Spleen (tissue), 11 donors: ENCODE measurements around the gene FLT1. TPM values are rescaled to one million over a fixed set of nuclear protein-coding genes. Genes with fewer than 3 reads are reported as not detected.

ENCODE experiments used
- DNase-seq: peaks from one replicate; pipeline ENCODE4 v3.0.0-alpha.2; 2020
- H3K27ac ChIP-seq, 8 donors: fragments of 200-600 bp; sonication (generic) in 7 of 8; 1 replicate in 4 of 8; 2 replicates in 4 of 8; pipeline versions ENCODE4 v1.5.0 to v1.8.0; 2016 to 2021; ENCODE audit warnings: inconsistent platforms in 4 of 8, mild to moderate bottlenecking in 4 of 8, moderate library complexity in 1 of 8
- H3K27me3 ChIP-seq, 7 donors: fragments of 200-600 bp; sonication (generic) in 6 of 7; replicated peaks in 1 of 7; 1 replicate in 4 of 7; 2 replicates in 3 of 7; pipeline versions ENCODE4 v1.5.0 to v1.8.0; 2016 to 2021; ENCODE audit warnings: inconsistent platforms in 3 of 7, mild to moderate bottlenecking in 1 of 7
- H3K36me3 ChIP-seq, 6 donors: fragments of 200-600 bp; sonication (generic) in 5 of 6; 1 replicate in 4 of 6; 2 replicates in 2 of 6; pipeline versions ENCODE4 v1.5.0 to v1.8.0; 2016 to 2021; ENCODE audit warnings: inconsistent platforms in 2 of 6
- H3K4me1 ChIP-seq, 6 donors: fragments of 200-600 bp; sonication (generic) in 5 of 6; 1 replicate in 3 of 6; 2 replicates in 3 of 6; pipeline versions ENCODE4 v1.5.0 to v1.8.0; 2016 to 2021; ENCODE audit warnings: inconsistent platforms in 3 of 6
- H3K4me3 ChIP-seq, 8 donors: fragments of 200-600 bp; sonication (generic) in 7 of 8; 1 replicate in 4 of 8; 2 replicates in 4 of 8; pipeline versions ENCODE4 v1.5.0 to v1.8.0; 2016 to 2021; ENCODE audit warnings: inconsistent platforms in 4 of 8, mild to moderate bottlenecking in 4 of 8, moderate library complexity in 2 of 8
- H3K9me3 ChIP-seq, 8 donors: fragments of 200-600 bp; sonication (generic) in 7 of 8; 1 replicate in 4 of 8; 2 replicates in 4 of 8; pipeline versions ENCODE4 v1.5.0 to v1.8.0; 2016 to 2021; ENCODE audit warnings: inconsistent platforms in 4 of 8
- POLR2A ChIP-seq, 3 donors: fragments of 450-650 bp; IDR thresholded peaks; one replicate each; pipeline ENCODE4 v1.5.1; 2017; ENCODE audit warnings: antibody characterized with exemption in 3 of 3, mild to moderate bottlenecking in 1 of 3
- POLR2AphosphoS5 ChIP-seq, 3 donors: sonication (generic); formaldehyde crosslinking; IDR thresholded peaks; one replicate each; pipeline ENCODE4 v1.5.1; 2017; ENCODE audit warnings: antibody characterized with exemption in 3 of 3
- WGBS, 5 donors: extraction: QIAGEN DNeasy Blood & Tissue Kit in 3 of 5; methylation state at CpG; one replicate each; pipeline versions ENCODE4 v1.1.5 to v1.1.7; 2013 to 2018; 5-methylcytosine and 5-hydroxymethylcytosine counted together
- intact Hi-C: fragments of 100-400 bp; cut with DNase I; formaldehyde crosslinking; loops from one replicate; pipeline ENCODE4 v1.15.0; 2023; ENCODE audit warnings: low total_unique reads
- polyA plus RNA-seq, 3 donors: library from polyadenylated mRNA; stranded (reverse); fragments of 200-250 nt; gene quantifications; one replicate each; pipeline ENCODE4 v1.2.1, GENCODE V29; 2013
- total RNA-seq, 7 donors: library from RNA; depleted of rRNA in 3 of 7; stranded (reverse); fragments of >200 nt in 3 of 7; fragmentation: NEBNext Ultra II Directional in 4 of 7; extraction: Animal tissue kit (Norgen Biotek cat#: 25700) in 4 of 7; gene quantifications; one replicate each; pipeline versions ENCODE4 v1.1.0 to v1.2.1, GENCODE V29; 2016 to 2021
- TF ChIP-seq, protein P1 (sequence below), 11 experiments: fragments of 200-600 bp in 7 of 11; fragments of 450-650 bp in 4 of 11; sonication (generic) in 4 of 11; IDR thresholded peaks in 8 of 11; conservative IDR thresholded peaks in 3 of 11; 1 replicate in 7 of 11; 2 replicates in 4 of 11; pipeline versions ENCODE4 v1.4.0 to v1.8.0; 2016 to 2021; ENCODE audit warnings: antibody characterized with exemption in 11 of 11, inconsistent platforms in 4 of 11, mild to moderate bottlenecking in 1 of 11
- donor health status: healthy with polysubstance abuse.
- donor health status: DM: no; HTN: no; CAD: no; lungs with moderate emphysema.
- donor health status: DM: no; HTN: no; CAD: no.
- donor health status: Bipolar disorder and iron deficiency.
- donor health status: healthy.
- donor health status: DM: no; HTN: no; CAD: no.
- donor health status: DM: yes; HTN: yes; CAD: no.

FLT1 gene
- total and polyA plus RNA-seq, 10 donors = 1.2 to 70.6 (median 55.4) TPM

DNA sequence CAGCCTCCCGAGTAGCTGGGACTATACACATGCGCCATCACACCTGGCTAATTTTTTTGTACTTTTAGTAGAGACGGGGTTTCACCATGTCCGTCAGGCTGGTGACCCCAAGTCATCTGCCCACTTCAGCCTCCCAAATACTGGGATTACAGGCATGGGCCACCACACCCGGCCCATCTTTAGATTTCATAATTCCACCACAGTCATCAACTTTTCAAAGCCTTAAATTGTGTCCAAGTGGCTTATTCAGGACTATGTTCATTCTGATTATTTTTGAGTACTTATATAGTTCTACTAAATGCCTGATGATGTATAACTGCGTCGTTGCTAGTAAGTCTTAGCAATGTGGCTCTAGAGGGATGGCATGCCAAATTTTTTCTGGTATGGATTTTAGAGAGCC lies 36.9 kb downstream of the FLT1 start:
- no peaks in the 10 kb centered on the region for H3K9me3 ChIP-seq
- H3K27ac ChIP-seq = no peak overlapping the region
- no peaks in the 10 kb centered on the region for H3K36me3 ChIP-seq
- 91 to 97% (median 95%) methylated on average over 7 of the region's 7 CpGs for WGBS, 5 donors
- TF ChIP-seq, protein P1, sequence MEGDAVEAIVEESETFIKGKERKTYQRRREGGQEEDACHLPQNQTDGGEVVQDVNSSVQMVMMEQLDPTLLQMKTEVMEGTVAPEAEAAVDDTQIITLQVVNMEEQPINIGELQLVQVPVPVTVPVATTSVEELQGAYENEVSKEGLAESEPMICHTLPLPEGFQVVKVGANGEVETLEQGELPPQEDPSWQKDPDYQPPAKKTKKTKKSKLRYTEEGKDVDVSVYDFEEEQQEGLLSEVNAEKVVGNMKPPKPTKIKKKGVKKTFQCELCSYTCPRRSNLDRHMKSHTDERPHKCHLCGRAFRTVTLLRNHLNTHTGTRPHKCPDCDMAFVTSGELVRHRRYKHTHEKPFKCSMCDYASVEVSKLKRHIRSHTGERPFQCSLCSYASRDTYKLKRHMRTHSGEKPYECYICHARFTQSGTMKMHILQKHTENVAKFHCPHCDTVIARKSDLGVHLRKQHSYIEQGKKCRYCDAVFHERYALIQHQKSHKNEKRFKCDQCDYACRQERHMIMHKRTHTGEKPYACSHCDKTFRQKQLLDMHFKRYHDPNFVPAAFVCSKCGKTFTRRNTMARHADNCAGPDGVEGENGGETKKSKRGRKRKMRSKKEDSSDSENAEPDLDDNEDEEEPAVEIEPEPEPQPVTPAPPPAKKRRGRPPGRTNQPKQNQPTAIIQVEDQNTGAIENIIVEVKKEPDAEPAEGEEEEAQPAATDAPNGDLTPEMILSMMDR (IDR thresholded peaks at IDR 0.05 in 8 of 11, conservative IDR thresholded peaks at IDR 0.05 in 3 of 11) = no peak
- TF ChIP-seq POLR2AphosphoS5 (IDR thresholded peaks at IDR 0.05) = no peak
- TF ChIP-seq POLR2A (IDR thresholded peaks at IDR 0.05) = no peak
- peaks cover 0 to 6% (median 0%) of the 10 kb centered on the region in 6 donors for H3K4me1 ChIP-seq
- H3K27me3 ChIP-seq = no peaks in the 10 kb centered on the region
- intact Hi-C loops = no loop called here
- no peak for DNase-seq
- no peak overlapping the region for H3K4me3 ChIP-seq

DNA sequence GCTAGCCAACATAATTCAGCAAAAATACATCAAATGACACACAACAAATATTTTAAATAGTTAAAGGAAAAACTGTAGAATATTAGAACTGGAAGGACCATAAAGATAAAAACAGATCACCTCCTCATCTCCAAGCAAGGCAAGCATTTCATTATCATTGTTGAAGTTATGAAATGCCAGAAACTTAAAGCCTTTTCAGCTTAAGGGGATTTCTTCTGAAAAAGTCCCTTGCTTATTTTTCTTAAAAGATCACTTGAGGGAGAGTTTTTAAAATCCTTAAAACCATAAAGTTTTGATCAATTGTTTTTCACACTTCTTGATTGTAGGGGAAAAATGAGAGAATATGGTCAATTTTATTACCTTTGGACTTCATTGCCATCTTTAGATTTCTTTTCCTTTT lies 37.4 kb downstream of the FLT1 start:
- TF ChIP-seq POLR2AphosphoS5 (IDR thresholded peaks at IDR 0.05) = no peak
- TF ChIP-seq, protein P1 (IDR thresholded peaks at IDR 0.05 in 8 of 11, conservative IDR thresholded peaks at IDR 0.05 in 3 of 11) = no peak
- no peak for TF ChIP-seq POLR2A (IDR thresholded peaks at IDR 0.05)
- H3K36me3 ChIP-seq = no peaks in the 10 kb centered on the region
- H3K9me3 ChIP-seq = no peaks in the 10 kb centered on the region
- H3K4me1 ChIP-seq = peaks cover 0 to 8% (median 0%) of the 10 kb centered on the region in 6 donors
- H3K27me3 ChIP-seq = no peaks in the 10 kb centered on the region
- no peak overlapping the region for H3K27ac ChIP-seq
- intact Hi-C loops = no loop called here
- DNase-seq = no peak
- H3K4me3 ChIP-seq = no peak overlapping the region

DNA sequence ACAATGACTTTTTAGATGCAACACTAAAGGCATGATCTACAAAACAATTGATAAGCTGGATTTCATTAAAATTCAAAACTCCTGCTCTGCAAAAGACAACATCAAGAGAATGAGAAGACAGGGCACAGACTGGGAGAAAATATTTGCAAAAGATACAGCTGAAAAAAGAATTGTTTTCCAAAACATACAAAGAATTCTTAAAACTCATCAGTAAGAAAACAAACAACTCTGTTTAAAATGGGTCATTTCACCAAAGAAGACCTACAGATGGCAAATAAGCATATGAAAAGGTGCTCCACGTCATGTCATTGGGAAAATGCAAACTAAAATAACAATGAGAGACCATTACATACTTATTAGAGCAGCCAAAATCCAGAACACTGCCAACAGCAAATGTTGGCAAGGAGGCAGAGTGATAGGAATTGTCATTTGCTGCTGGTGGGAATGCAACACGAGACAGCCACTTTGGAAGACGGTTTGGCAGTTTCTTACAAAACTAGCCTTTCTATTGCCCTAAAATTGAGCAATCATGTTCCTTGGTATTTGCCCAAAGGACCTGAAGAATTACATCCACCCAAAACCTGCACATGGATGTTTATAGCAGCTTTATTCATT lies 39.2 kb downstream of the FLT1 start:
- no peak overlapping the region for H3K4me3 ChIP-seq
- DNase-seq = no peak
- H3K36me3 ChIP-seq = no peaks in the 10 kb centered on the region
- no peaks in the 10 kb centered on the region for H3K27me3 ChIP-seq
- H3K4me1 ChIP-seq = peaks cover 0 to 17% (median 2%) of the 10 kb centered on the region in 6 donors
- no peaks in the 10 kb centered on the region for H3K9me3 ChIP-seq
- TF ChIP-seq POLR2A (IDR thresholded peaks at IDR 0.05) (no peak), POLR2AphosphoS5 (IDR thresholded peaks at IDR 0.05) (no peak)
- TF ChIP-seq, protein P1 (IDR thresholded peaks at IDR 0.05 in 8 of 11, conservative IDR thresholded peaks at IDR 0.05 in 3 of 11) = no peak
- WGBS, 5 donors = 63 to 94% (median 65%) methylated on average over 3 of the region's 3 CpGs
- H3K27ac ChIP-seq = no peak overlapping the region
- intact Hi-C loops = no loop called here

DNA sequence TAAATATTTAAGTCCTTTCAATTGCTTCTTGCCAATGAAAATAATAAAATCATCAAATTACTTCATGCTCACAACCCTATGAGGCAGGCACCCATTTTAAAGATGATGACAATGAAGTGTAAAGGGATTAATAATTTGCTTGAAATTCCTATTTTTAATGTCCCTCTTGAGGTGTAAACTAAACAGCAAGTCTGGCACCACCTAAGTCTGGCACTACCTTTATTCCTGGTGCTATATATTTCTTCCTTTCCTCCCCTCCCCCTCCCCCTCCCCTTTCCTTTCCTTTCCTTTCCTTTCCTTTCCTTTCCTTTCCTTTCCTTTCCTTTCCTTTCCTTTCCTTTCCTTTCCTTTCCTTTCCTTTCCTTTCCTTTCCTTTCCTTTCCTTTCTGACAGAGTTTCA lies 42.2 kb downstream of the FLT1 start:
- no peak overlapping the region for H3K27ac ChIP-seq
- no peaks in the 10 kb centered on the region for H3K27me3 ChIP-seq
- no peak overlapping the region for H3K4me3 ChIP-seq
- H3K4me1 ChIP-seq = peaks cover 0 to 16% (median 2%) of the 10 kb centered on the region in 6 donors
- peaks cover 0 to 13% (median 0%) of the 10 kb centered on the region in 6 donors for H3K36me3 ChIP-seq
- DNase-seq = no peak
- TF ChIP-seq POLR2A (IDR thresholded peaks at IDR 0.05) (no peak), POLR2AphosphoS5 (IDR thresholded peaks at IDR 0.05) (no peak)
- TF ChIP-seq, protein P1 (IDR thresholded peaks at IDR 0.05 in 8 of 11, conservative IDR thresholded peaks at IDR 0.05 in 3 of 11) = no peak
- peaks cover 5 to 13% (median 10%) of the 10 kb centered on the region in 8 donors for H3K9me3 ChIP-seq
- intact Hi-C loops = no loop called here
